ENCODE data around the gene ZSCAN10.
A peak's percentile ranks its signal among the peaks of the same experiment; 100 is the strongest.
"Not testable (repeated sequence)": the region's sequence is repeated elsewhere in the genome, so short reads cannot be mapped to it uniquely, and the experiment has no call there.

Gene ZSCAN10

GRCh38 chr16:3055734-3056115 lies 43.4 kb downstream of the ZSCAN10 start:
- H3K4me3 Mint-ChIP-seq, result peak overlapping the region; percentile 79 to 91
- H3K27ac Mint-ChIP-seq, result peak overlapping the region; percentile 87 to 91
- peaks cover 22% of the 10 kb centered on the region for H3K36me3 Mint-ChIP-seq (ENCODE audit: insufficient read depth)
- not testable (repeated sequence) for ATAC-seq (replicated peaks); DNase-seq; H3K9me3 Mint-ChIP-seq; H3K27me3 Mint-ChIP-seq
- H3K4me1 Mint-ChIP-seq (ENCODE audit: low read depth in 2 of 2), result peaks cover 55 to 59% of the 10 kb centered on the region in 2 donors

GRCh38 chr16:3054965-3055733 lies 43.9 kb downstream of the ZSCAN10 start:
- H3K36me3 Mint-ChIP-seq (ENCODE audit: insufficient read depth), result peaks cover 22% of the 10 kb centered on the region
- H3K9me3 Mint-ChIP-seq, result no peaks in the 10 kb centered on the region
- ATAC-seq (replicated peaks), result no peak
- no peak for DNase-seq
- peak overlapping the region; percentile 87 to 91 for H3K27ac Mint-ChIP-seq
- peak overlapping the region; percentile 79 to 91 for H3K4me3 Mint-ChIP-seq
- peaks cover 56 to 59% of the 10 kb centered on the region in 2 donors for H3K4me1 Mint-ChIP-seq (ENCODE audit: low read depth in 2 of 2)
- no peaks in the 10 kb centered on the region for H3K27me3 Mint-ChIP-seq

- H3K27me3 Mint-ChIP-seq, H3K9me3 Mint-ChIP-seq, DNase-seq, H3K27ac Mint-ChIP-seq: not testable (repeated sequence)
- ATAC-seq (replicated peaks), result peak; percentile 34
- Mint-ChIP-seq H3K4me3 (peak overlapping the region in 1 of 2 donors; percentile 57), H3K36me3 (ENCODE audit: insufficient read depth) (peaks cover 18% of the 10 kb centered on the region), H3K4me1 (ENCODE audit: low read depth in 2 of 2) (peaks cover 52 to 61% of the 10 kb centered on the region in 2 donors)
Measured at GRCh38 chr16:3053330-3053710, 45.8 kb downstream of the ZSCAN10 start.

- peak; percentile 48 for ATAC-seq (replicated peaks)
- peaks cover 52 to 66% of the 10 kb centered on the region in 2 donors for H3K4me1 Mint-ChIP-seq (ENCODE audit: low read depth in 2 of 2)
- not testable (repeated sequence) for H3K4me3 Mint-ChIP-seq, DNase-seq, H3K9me3 Mint-ChIP-seq, H3K27me3 Mint-ChIP-seq
- H3K27ac Mint-ChIP-seq, result peak overlapping the region; percentile 46 to 76
- peaks cover 17% of the 10 kb centered on the region for H3K36me3 Mint-ChIP-seq (ENCODE audit: insufficient read depth)
Measured at GRCh38 chr16:3052571-3053329, 46.3 kb downstream of the ZSCAN10 start.

- DNase-seq, result no peak
- peak overlapping the region in 1 of 2 donors; percentile 46 for H3K27ac Mint-ChIP-seq
- no peak for ATAC-seq (replicated peaks)
- no peak overlapping the region for H3K4me3 Mint-ChIP-seq
- peaks cover 11% of the 10 kb centered on the region for H3K36me3 Mint-ChIP-seq (ENCODE audit: insufficient read depth)
- no peaks in the 10 kb centered on the region for H3K27me3 Mint-ChIP-seq
- H3K9me3 Mint-ChIP-seq, result no peaks in the 10 kb centered on the region
- peaks cover 42 to 56% of the 10 kb centered on the region in 2 donors for H3K4me1 Mint-ChIP-seq (ENCODE audit: low read depth in 2 of 2)
Measured at GRCh38 chr16:3051494-3051893, 47.6 kb downstream of the ZSCAN10 start.

- no peaks in the 10 kb centered on the region for H3K27me3 Mint-ChIP-seq
- H3K36me3 Mint-ChIP-seq (ENCODE audit: insufficient read depth), result peaks cover 11% of the 10 kb centered on the region
- DNase-seq (no peak), ATAC-seq (replicated peaks) (no peak)
- no peak overlapping the region for H3K4me3 Mint-ChIP-seq
- no peaks in the 10 kb centered on the region for H3K9me3 Mint-ChIP-seq
- H3K27ac Mint-ChIP-seq, result no peak overlapping the region
- H3K4me1 Mint-ChIP-seq (ENCODE audit: low read depth in 2 of 2), result peaks cover 39 to 52% of the 10 kb centered on the region in 2 donors
Measured at GRCh38 chr16:3051009-3051408, 48.1 kb downstream of the ZSCAN10 start.

GRCh38 chr16:3050487-3050886 lies 48.6 kb downstream of the ZSCAN10 start:
- no peak for DNase-seq
- H3K27ac Mint-ChIP-seq, result no peak overlapping the region
- H3K27me3 Mint-ChIP-seq, result peaks cover 0 to 2% of the 10 kb centered on the region in 2 donors
- peaks cover 11% of the 10 kb centered on the region for H3K36me3 Mint-ChIP-seq (ENCODE audit: insufficient read depth)
- H3K4me3 Mint-ChIP-seq, result no peak overlapping the region
- ATAC-seq (replicated peaks), result no peak
- peaks cover 35 to 47% of the 10 kb centered on the region in 2 donors for H3K4me1 Mint-ChIP-seq (ENCODE audit: low read depth in 2 of 2)
- H3K9me3 Mint-ChIP-seq, result no peaks in the 10 kb centered on the region

GRCh38 chr16:3049921-3050481 lies 49.1 kb downstream of the ZSCAN10 start:
- Mint-ChIP-seq H3K4me1 (ENCODE audit: low read depth in 2 of 2) (peaks cover 35 to 42% of the 10 kb centered on the region in 2 donors), H3K36me3 (ENCODE audit: insufficient read depth) (peaks cover 11% of the 10 kb centered on the region), H3K27me3 (peaks cover 0 to 6% of the 10 kb centered on the region in 2 donors), H3K27ac (no peak overlapping the region), H3K9me3 (no peaks in the 10 kb centered on the region), H3K4me3 (no peak overlapping the region)
- DNase-seq, result no peak
- no peak for ATAC-seq (replicated peaks)

GRCh38 chr16:3047387-3047720 lies 51.7 kb downstream of the ZSCAN10 start:
- ATAC-seq (replicated peaks) (peak; percentile 8), DNase-seq (no peak)
- Mint-ChIP-seq H3K9me3 (no peaks in the 10 kb centered on the region), H3K36me3 (ENCODE audit: insufficient read depth) (peaks cover 2% of the 10 kb centered on the region), H3K4me3 (peak overlapping the region; percentile 46 to 61), H3K27ac (no peak overlapping the region), H3K27me3 (peaks cover 7 to 30% of the 10 kb centered on the region in 2 donors), H3K4me1 (ENCODE audit: low read depth in 2 of 2) (peaks cover 22 to 32% of the 10 kb centered on the region in 2 donors)

- DNase-seq, result no peak
- Mint-ChIP-seq H3K9me3 (no peaks in the 10 kb centered on the region), H3K36me3 (ENCODE audit: insufficient read depth) (no peaks in the 10 kb centered on the region), H3K27ac (no peak overlapping the region), H3K27me3 (peaks cover 7 to 30% of the 10 kb centered on the region in 2 donors), H3K4me1 (ENCODE audit: low read depth in 2 of 2) (peaks cover 19 to 29% of the 10 kb centered on the region in 2 donors), H3K4me3 (peak overlapping the region; percentile 46 to 61)
- ATAC-seq (replicated peaks), result peak; percentile 46
Measured at GRCh38 chr16:3046641-3047386, 52.3 kb downstream of the ZSCAN10 start.

- ATAC-seq (replicated peaks) (peak; percentile 34), DNase-seq (no peak)
- Mint-ChIP-seq H3K9me3 (no peaks in the 10 kb centered on the region), H3K36me3 (ENCODE audit: insufficient read depth) (no peaks in the 10 kb centered on the region), H3K27me3 (peaks cover 7 to 35% of the 10 kb centered on the region in 2 donors), H3K27ac (no peak within 1 kb of the TSS), H3K4me1 (ENCODE audit: low read depth in 2 of 2) (peaks cover 17 to 27% of the 10 kb centered on the region in 2 donors), H3K4me3 (peak within 1 kb of the TSS; percentile 73 to 74)
Measured at GRCh38 chr16:3045758-3046640, 53.1 kb downstream of the ZSCAN10 start, which contains the start of gene MMP25. MMP25 (plus strand) TSS chr16:3046561; CDS start chr16:3046918, 357 bp downstream.

GRCh38 chr16:3044708-3045107 lies 54.4 kb downstream of the ZSCAN10 start:
- H3K4me1 Mint-ChIP-seq (ENCODE audit: low read depth in 2 of 2), result peaks cover 11 to 18% of the 10 kb centered on the region in 2 donors
- no peaks in the 10 kb centered on the region for H3K9me3 Mint-ChIP-seq
- H3K27ac Mint-ChIP-seq, result peak overlapping the region in 1 of 2 donors; percentile 1
- DNase-seq, result no peak
- peaks cover 14 to 47% of the 10 kb centered on the region in 2 donors for H3K27me3 Mint-ChIP-seq
- H3K4me3 Mint-ChIP-seq, result peak overlapping the region; percentile 73 to 74
- ATAC-seq (replicated peaks), result no peak
- no peaks in the 10 kb centered on the region for H3K36me3 Mint-ChIP-seq (ENCODE audit: insufficient read depth)

All from effector memory CD8-positive, alpha-beta T cell (primary cell).